DOHH2 (cell line): ENCODE results near the gene MTARC1.

Source experiments
- CTCF ChIP-seq: fragments of 200-600 bp; sonication (generic); IDR thresholded peaks from one replicate; pipeline ENCODE4 v1.5.1; 2014; ENCODE audit warnings: antibody characterized with exemption, mild to moderate bottlenecking, low read depth, low read length; ENCODE audit not compliant: poor library complexity, severe bottlenecking
- EZH2phosphoT487 ChIP-seq: fragments of 200-600 bp; sonication (generic); IDR thresholded peaks from 2 replicates; pipeline ENCODE4 v1.6.1; 2017; ENCODE audit warnings: borderline replicate concordance, mild to moderate bottlenecking, antibody characterized with exemption, low read length, moderate library complexity, mixed read lengths

GRCh38 chr1:220761688-220762427 lies 24.9 kb upstream of the MTARC1 start:
- TF ChIP-seq CTCF: no peak
- no peak for TF ChIP-seq EZH2phosphoT487
